IPS-15b (cell line): ENCODE results near the gene KIF16B.
"Not testable (repeated sequence)": the region's sequence is repeated elsewhere in the genome, so short reads cannot be mapped to it uniquely, and the experiment has no call there.

Source experiments
- H3K27me3 ChIP-seq: one replicate; pipeline ENCODE4 v1.6.1; 2013; ENCODE audit warnings: low read length; ENCODE audit not compliant: control insufficient read depth, insufficient read depth
- H3K36me3 ChIP-seq: one replicate; pipeline ENCODE4 v1.6.1; 2013; ENCODE audit warnings: low read length; ENCODE audit not compliant: control insufficient read depth, insufficient read depth
- H3K4me1 ChIP-seq: one replicate; pipeline ENCODE4 v1.6.1; 2013; ENCODE audit warnings: mild to moderate bottlenecking, low read length; ENCODE audit not compliant: control insufficient read depth, insufficient read depth
- H3K4me3 ChIP-seq: one replicate; pipeline ENCODE4 v1.5.1; 2013; ENCODE audit warnings: low read depth, low read length
- H3K9ac ChIP-seq: one replicate; pipeline ENCODE4 v1.6.1; 2013; ENCODE audit warnings: low read depth, mild to moderate bottlenecking, low read length
- H3K9me3 ChIP-seq: one replicate; pipeline ENCODE4 v1.6.1; 2013; ENCODE audit warnings: mild to moderate bottlenecking, low read length; ENCODE audit not compliant: control insufficient read depth, insufficient read depth

Gene KIF16B

DNA sequence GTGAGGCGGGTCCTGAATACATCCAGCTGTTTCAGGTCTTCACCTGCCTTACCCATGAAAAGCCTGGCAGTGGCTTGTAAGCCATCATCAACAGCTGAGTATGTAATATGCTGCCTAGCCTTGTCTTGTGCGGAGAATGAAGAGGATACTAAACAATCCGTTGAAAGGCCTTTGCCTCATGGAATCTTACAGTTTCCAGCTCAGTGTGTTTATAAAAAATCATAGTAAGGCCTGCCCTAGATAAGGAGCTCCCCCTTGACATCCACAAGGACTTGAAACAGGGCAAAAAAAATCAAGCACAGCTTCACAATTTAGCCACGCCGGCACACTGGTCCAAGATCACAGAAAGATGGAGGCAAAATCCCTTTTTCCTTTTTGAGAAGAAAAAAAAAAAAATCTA, 115.7 kb downstream of the KIF16B start:
- H3K27me3 ChIP-seq, result no peaks in the 10 kb centered on the region
- no peak overlapping the region for H3K4me3 ChIP-seq
- H3K9me3 ChIP-seq, result no peaks in the 10 kb centered on the region
- no peak overlapping the region for H3K9ac ChIP-seq
- no peaks in the 10 kb centered on the region for H3K36me3 ChIP-seq
- no peaks in the 10 kb centered on the region for H3K4me1 ChIP-seq

DNA sequence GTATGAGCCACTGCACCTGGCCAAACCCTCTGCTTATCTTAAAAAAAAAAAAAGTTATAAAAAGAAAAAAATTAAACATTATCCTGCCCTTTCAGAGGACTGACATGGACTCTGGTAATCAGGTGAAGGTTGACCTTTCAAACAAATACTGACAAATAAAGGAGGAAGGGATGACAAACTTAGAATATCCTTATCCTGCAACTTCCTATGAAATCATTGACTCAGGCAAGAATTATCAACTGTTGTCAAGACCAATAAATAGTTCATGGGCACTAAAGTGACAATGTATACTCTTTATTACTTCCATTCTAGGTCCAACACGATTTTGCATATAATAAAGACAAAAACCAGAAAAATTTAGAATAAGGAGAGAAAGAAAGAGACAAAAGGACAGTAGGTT, 117.9 kb downstream of the KIF16B start:
- Histone ChIP-seq H3K4me3 (no peak overlapping the region), H3K4me1 (no peaks in the 10 kb centered on the region), H3K9me3 (no peaks in the 10 kb centered on the region), H3K36me3 (no peaks in the 10 kb centered on the region), H3K27me3 (no peaks in the 10 kb centered on the region), H3K9ac (no peak overlapping the region)

DNA sequence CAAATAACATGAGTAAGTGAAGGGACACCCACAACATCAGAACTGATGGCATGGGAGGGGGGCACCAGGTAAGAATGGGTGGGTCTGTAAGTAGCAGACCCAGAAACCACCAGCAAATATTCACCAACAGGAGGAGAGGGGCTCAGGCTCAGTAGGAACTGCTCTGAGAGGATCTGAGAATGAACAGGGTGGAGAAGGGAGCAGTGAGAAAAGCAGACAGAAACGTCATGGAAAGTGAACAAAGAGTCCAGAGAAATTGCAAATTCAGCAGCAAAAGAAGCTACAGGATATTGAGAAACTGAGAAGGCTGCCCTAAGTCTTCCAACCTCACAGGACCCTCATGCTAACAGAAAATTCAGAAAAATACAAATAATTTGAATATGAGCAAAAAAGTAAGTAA, 121.3 kb downstream of the KIF16B start:
- no peaks in the 10 kb centered on the region for H3K36me3 ChIP-seq
- H3K4me1 ChIP-seq, result no peaks in the 10 kb centered on the region
- H3K9me3 ChIP-seq, result no peaks in the 10 kb centered on the region
- H3K9ac ChIP-seq, result no peak overlapping the region
- H3K4me3 ChIP-seq, result no peak overlapping the region
- no peaks in the 10 kb centered on the region for H3K27me3 ChIP-seq

DNA sequence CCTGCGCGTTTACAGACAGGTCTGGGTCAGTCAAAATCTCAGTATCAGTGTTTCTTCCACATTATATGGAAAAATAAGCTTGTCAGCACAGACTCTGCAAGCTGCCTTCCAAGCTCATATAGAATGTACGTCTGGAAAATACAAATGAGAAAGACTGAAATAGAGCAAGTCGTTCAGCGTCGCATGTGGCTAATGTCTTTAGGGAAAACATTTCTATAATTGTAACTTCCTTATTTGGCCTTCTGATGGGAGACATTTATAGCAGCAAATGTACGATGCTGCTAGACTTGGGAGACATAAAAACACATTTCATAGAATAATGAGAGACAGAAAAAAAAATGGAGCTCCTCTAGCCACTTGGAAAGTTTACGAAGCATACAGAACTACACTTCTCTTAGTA, 122.2 kb downstream of the KIF16B start:
- H3K4me3 ChIP-seq, result no peak overlapping the region
- H3K4me1 ChIP-seq, result no peaks in the 10 kb centered on the region
- H3K27me3 ChIP-seq, result no peaks in the 10 kb centered on the region
- no peaks in the 10 kb centered on the region for H3K9me3 ChIP-seq
- no peaks in the 10 kb centered on the region for H3K36me3 ChIP-seq
- H3K9ac ChIP-seq, result no peak overlapping the region

DNA sequence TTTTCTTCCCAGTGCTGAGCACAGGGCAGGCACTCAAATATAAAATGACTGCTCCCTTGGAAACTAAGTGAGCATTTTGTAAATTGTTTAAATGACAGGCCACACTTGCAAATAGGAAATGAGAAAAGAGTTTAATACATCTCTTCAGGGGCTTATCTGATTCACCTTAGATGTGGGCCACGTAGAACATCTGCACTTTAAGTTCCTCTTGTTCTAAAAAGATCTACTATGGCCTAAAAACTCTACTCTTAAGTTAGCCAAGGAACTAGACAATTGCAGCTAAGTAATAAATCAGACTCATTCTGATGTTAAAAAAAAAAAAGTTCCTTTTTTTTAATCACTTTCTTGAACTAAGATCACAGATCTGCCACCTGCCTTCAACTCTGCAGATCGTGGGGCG, 126.3 kb downstream of the KIF16B start:
- Histone ChIP-seq H3K4me1 (no peaks in the 10 kb centered on the region), H3K4me3 (no peak overlapping the region), H3K27me3 (no peaks in the 10 kb centered on the region), H3K36me3 (no peaks in the 10 kb centered on the region), H3K9ac (no peak overlapping the region), H3K9me3 (no peaks in the 10 kb centered on the region)

DNA sequence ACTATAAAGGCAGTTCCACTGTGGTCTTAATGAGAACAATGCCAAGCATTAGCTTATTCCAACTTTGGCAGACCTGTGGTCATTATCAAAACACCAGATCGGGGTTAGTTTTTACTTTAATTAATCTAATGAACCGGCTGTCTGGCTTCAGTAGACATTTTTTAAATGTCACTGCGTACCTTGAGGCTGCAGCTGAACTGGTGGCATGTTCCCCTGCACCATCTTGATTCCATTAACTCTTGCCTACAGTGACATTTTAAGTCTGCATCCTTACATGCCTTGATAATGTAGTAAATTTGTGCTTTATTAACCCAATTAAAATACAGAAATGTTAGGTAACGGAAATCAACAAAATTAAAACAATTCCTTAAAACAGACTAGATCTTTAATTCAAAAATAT, 127.0 kb downstream of the KIF16B start:
- Histone ChIP-seq H3K4me1 (no peaks in the 10 kb centered on the region), H3K9me3 (no peaks in the 10 kb centered on the region), H3K4me3 (no peak overlapping the region), H3K36me3 (no peaks in the 10 kb centered on the region), H3K9ac (no peak overlapping the region), H3K27me3 (no peaks in the 10 kb centered on the region)

DNA sequence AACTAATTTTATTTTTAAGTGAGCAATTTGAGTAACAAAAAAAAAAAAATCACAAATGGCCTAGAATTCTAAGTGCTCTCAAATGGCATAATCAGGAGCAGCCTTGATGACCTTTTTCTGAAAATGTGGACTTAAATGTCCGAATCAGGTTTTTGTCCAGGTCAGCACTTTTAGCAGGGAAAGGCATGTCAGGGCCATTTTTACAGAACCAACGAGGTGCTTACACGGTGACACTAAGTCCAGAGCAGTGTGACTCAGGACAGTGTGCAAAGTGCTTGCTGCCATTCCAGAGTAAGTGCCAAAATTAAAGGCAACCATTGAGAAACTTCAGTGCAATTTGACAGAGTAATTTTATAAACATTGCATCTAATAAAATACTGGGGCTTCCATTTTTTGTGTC, 127.8 kb downstream of the KIF16B start:
- H3K9me3 ChIP-seq, result no peaks in the 10 kb centered on the region
- no peak overlapping the region for H3K4me3 ChIP-seq
- no peaks in the 10 kb centered on the region for H3K36me3 ChIP-seq

DNA sequence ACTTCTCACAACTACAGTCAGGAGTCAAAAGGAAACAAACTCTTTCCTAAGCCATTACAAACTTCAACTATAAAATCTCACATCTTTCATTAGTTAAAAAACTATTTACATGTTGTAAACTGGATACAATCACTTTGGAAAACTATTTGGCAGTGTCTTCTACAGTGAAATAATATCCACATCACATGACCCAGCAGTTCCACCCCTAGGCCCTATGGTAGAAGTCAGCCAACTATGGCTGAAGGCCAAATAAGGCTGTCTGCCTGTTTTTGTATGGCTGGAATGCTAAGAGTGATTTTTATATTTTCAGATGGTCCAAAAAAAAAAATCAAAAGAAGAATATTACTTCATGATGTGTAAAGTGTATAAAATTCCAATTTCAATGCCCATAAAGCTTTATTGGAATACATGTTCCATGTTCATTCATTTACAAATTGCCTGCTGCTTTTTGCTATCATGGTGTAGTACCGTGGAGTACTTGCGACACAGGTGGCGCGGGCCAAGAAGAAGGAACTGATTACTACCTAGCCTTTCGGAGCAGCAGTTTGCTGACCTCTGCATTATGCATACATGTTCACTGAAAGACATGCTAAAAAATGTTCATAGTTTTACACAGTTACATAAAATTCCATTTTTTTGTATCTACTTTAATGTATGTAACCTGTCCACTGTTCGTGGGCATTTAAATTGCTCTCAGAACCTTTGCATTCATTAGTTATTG, 129.0 kb downstream of the KIF16B start:
- H3K4me1 ChIP-seq, result no peaks in the 10 kb centered on the region
- no peaks in the 10 kb centered on the region for H3K9me3 ChIP-seq
- no peaks in the 10 kb centered on the region for H3K36me3 ChIP-seq
- no peak overlapping the region for H3K4me3 ChIP-seq
- no peak overlapping the region for H3K9ac ChIP-seq
- H3K27me3 ChIP-seq, result no peaks in the 10 kb centered on the region

More for the DNA sequence above, 127.8 kb downstream of the KIF16B start:
- H3K27me3 ChIP-seq, result no peaks in the 10 kb centered on the region
- no peak overlapping the region for H3K9ac ChIP-seq
- H3K4me1 ChIP-seq, result no peaks in the 10 kb centered on the region

DNA sequence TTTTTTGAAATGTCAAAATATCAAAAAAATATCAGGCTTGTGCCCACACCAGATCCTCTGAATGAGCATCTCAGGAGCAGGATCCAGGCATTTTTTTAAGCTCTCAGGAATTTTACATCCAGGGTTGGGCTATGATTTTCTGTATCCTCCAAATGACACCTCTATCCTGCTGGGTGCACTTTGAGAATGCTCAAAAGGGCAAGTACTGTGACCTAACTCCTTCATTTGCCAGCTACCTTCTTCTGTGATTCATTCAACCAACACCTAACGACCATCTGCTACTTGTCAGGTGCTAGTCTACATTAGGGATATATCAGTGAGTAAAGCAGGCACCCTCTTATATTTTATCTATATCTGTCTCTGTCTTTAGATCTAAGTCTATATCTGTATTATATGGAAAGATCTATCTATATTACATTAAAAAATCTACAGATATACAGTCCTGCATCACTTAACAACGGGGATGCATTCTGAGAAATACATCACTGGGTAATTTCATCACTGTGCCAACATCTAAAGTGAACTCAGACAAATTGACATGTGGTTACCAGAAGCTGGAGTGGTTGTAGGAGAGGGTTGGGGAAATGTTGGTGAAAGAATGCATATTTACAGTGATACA, 131.6 kb downstream of the KIF16B start:
- Histone ChIP-seq H3K27me3 (no peaks in the 10 kb centered on the region), H3K9ac (no peak overlapping the region), H3K9me3 (no peaks in the 10 kb centered on the region), H3K36me3 (no peaks in the 10 kb centered on the region), H3K4me3 (no peak overlapping the region), H3K4me1 (no peaks in the 10 kb centered on the region)

DNA sequence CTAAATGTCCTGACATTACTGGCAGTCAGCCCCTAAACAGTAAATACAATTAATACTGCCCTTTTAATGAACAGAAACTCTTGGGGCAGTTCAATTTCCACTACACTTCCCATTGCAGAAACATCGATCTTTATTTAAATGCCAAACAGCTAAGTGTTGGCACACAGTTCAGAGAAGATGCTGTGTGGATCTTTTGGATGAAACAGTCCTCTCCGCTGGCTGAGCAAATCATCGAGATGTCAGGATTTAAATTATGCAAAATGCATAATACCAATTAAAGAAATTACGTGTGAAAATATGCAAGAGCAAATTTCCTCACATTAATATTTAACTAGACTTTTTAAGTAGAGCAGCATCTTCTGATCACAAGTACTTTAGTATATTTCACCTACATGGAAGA, 132.6 kb downstream of the KIF16B start:
- H3K4me3 ChIP-seq, result no peak overlapping the region
- H3K9ac ChIP-seq, result no peak overlapping the region
- no peaks in the 10 kb centered on the region for H3K4me1 ChIP-seq
- H3K36me3 ChIP-seq, result no peaks in the 10 kb centered on the region
- H3K9me3 ChIP-seq, result no peaks in the 10 kb centered on the region
- H3K27me3 ChIP-seq, result no peaks in the 10 kb centered on the region

DNA sequence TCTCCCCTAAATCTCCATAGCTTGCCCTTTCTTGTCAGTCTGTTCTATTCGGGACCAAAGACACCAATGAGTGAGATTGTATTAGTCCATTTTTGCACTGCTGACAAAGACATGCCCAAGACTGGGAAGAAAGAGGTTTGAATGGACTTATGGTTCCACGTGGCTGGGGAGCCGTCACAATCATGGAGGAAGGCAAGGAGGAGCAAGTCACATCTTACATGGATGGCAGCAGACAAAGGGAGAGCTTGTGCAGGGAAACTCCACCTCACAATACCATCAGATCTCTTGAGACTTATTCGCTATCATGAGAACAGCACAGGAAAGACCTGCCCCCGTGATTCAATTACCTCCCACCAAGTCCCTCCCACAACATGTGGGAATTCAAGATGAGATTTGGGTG, 133.7 kb downstream of the KIF16B start:
- H3K27me3 ChIP-seq, H3K9me3 ChIP-seq, H3K36me3 ChIP-seq, H3K4me3 ChIP-seq, H3K9ac ChIP-seq, H3K4me1 ChIP-seq: not testable (repeated sequence)

DNA sequence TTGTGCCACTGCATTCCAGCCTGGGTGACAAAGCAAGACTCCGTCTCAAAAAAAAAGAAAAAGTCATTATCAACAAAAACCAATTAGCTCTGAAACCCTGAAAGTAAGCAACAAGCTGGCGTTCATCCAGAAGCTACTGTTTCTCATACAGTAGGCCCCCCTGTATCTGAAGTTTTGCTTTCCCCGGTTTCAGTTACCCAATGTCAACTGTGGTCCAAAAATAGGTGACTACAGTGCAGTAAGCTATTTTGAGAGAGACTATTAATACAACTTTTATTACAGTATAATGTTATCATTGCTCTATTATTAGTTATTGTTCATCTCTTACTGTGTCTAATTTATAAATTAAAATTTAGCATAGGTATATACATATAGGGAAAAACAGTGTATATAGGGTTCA, 135.1 kb downstream of the KIF16B start:
- Histone ChIP-seq H3K4me1 (peaks cover 4% of the 10 kb centered on the region), H3K27me3 (no peaks in the 10 kb centered on the region), H3K9me3 (no peaks in the 10 kb centered on the region), H3K9ac (no peak overlapping the region), H3K36me3 (no peaks in the 10 kb centered on the region), H3K4me3 (no peak overlapping the region)
